Neural cell (in vitro differentiated cells): ENCODE data around the gene N4BP2. TPM values are rescaled to one million over a fixed set of nuclear protein-coding genes. Genes with fewer than 3 reads are reported as not detected.

Experiments
- H2AFZ ChIP-seq: fragments of 200-600, 300-800 bp; sonication (generic), shearing (Covaris generic); 2 replicates; pipeline ENCODE4 v1.6.0; 2014; ENCODE audit warnings: low read depth, mild to moderate bottlenecking, antibody characterized with exemption, low read length, moderate library complexity
- H3F3A ChIP-seq: fragments of 200-600 bp; shearing (Covaris generic); 2 replicates; pipeline ENCODE4 v1.6.1; 2016; ENCODE audit warnings: mild to moderate bottlenecking, moderate library complexity, mixed read lengths, antibody characterized with exemption, low read length; ENCODE audit not compliant: insufficient read depth, poor library complexity, severe bottlenecking
- H3K27ac ChIP-seq: fragments of 200-600, 300-800 bp; sonication (generic), shearing (Covaris generic); 2 replicates; pipeline ENCODE4 v1.5.1; 2014; ENCODE audit warnings: mild to moderate bottlenecking, low read length, moderate library complexity
- H3K27me3 ChIP-seq: fragments of 300-800, 200-600 bp; sonication (generic), shearing (Covaris generic); 2 replicates; pipeline ENCODE4 v1.6.0; 2014; ENCODE audit warnings: mild to moderate bottlenecking, low read depth, low read length, moderate library complexity; ENCODE audit not compliant: insufficient read depth
- H3K36me3 ChIP-seq: fragments of 300-800, 200-600 bp; sonication (generic), shearing (Covaris generic); 2 replicates; pipeline ENCODE4 v1.5.1; 2014; ENCODE audit warnings: mild to moderate bottlenecking, antibody characterized with exemption, low read length, moderate library complexity; ENCODE audit not compliant: insufficient read depth
- H3K4me2 ChIP-seq: fragments of 300-800, 200-600 bp; sonication (generic), shearing (Covaris generic); 2 replicates; pipeline ENCODE4 v1.6.0; 2014; ENCODE audit warnings: mild to moderate bottlenecking, low read length
- H3K4me3 ChIP-seq: fragments of 300-800, 200-600 bp; sonication (generic), shearing (Covaris generic); 2 replicates; pipeline ENCODE4 v1.5.1; 2014; ENCODE audit warnings: mild to moderate bottlenecking, low read length, moderate library complexity
- H3K79me2 ChIP-seq: fragments of 200-600 bp; shearing (Covaris generic); replicated peaks from 2 replicates; pipeline ENCODE4 v1.6.0; 2014; ENCODE audit warnings: mild to moderate bottlenecking, low read length, moderate library complexity; ENCODE audit not compliant: insufficient read depth
- H3K9ac ChIP-seq: fragments of 300-800, 200-600 bp; sonication (generic), shearing (Covaris generic); 2 replicates; pipeline ENCODE4 v1.6.1; 2016; ENCODE audit warnings: mild to moderate bottlenecking, low read length, mixed read lengths
- H3K9me2 ChIP-seq: fragments of 200-600 bp; shearing (Covaris generic); 2 replicates; pipeline ENCODE4 v1.6.1; 2016; ENCODE audit warnings: mild to moderate bottlenecking, low read length, mixed read lengths; ENCODE audit not compliant: insufficient read depth
- H3K9me3 ChIP-seq: fragments of 200-600, 300-800 bp; sonication (generic), shearing (Covaris generic); 2 replicates; pipeline ENCODE4 v1.6.1; 2016; ENCODE audit warnings: mild to moderate bottlenecking, mixed run types, low read length, moderate library complexity, mixed read lengths
- H4K20me1 ChIP-seq: fragments of 200-600 bp; shearing (Covaris generic); 2 replicates; pipeline ENCODE4 v1.6.1; 2016; ENCODE audit warnings: mild to moderate bottlenecking, mixed run types; ENCODE audit not compliant: insufficient read depth
- EP300 ChIP-seq: fragments of 450-650 bp; conservative IDR thresholded peaks from 2 replicates; pipeline ENCODE4 v1.6.1; 2014; ENCODE audit warnings: antibody characterized with exemption, mild to moderate bottlenecking, moderate library complexity; ENCODE audit not compliant: poor library complexity, severe bottlenecking
- EZH2 ChIP-seq: fragments of 200-600, 300-800 bp; shearing (Covaris generic), sonication (generic); IDR thresholded peaks from 2 replicates; pipeline ENCODE4 v1.6.1; 2014; ENCODE audit warnings: antibody characterized with exemption, low read length, borderline replicate concordance, mild to moderate bottlenecking; ENCODE audit not compliant: insufficient read depth, poor library complexity, severe bottlenecking
- MXI1 ChIP-seq: fragments of 450-650 bp; conservative IDR thresholded peaks from 2 replicates; pipeline ENCODE4 v1.6.1; 2014; ENCODE audit warnings: antibody characterized with exemption, mild to moderate bottlenecking; ENCODE audit not compliant: poor library complexity, severe bottlenecking
- POLR2AphosphoS5 ChIP-seq: IDR thresholded peaks from 2 replicates; pipeline ENCODE4 v1.6.1; 2012
- RAD21 ChIP-seq: fragments of 450-650 bp; conservative IDR thresholded peaks from 2 replicates; pipeline ENCODE4 v1.6.1; 2014; ENCODE audit warnings: antibody characterized with exemption, mild to moderate bottlenecking, moderate library complexity
- SMC3 ChIP-seq: fragments of 450-650 bp; conservative IDR thresholded peaks from 2 replicates; pipeline ENCODE4 v1.6.1; 2014; ENCODE audit warnings: antibody characterized with exemption, mild to moderate bottlenecking, moderate library complexity; ENCODE audit not compliant: poor library complexity
- TAF1 ChIP-seq: IDR thresholded peaks from 2 replicates; pipeline ENCODE4 v1.6.1; 2012; ENCODE audit warnings: low read depth
- polyA plus RNA-seq: library from polyadenylated mRNA; depleted of rRNA; stranded (reverse); fragments of >200 nt; gene quantifications from 2 replicates; pipeline ENCODE4 v1.2.3, GENCODE V29; 2014
- TF ChIP-seq, protein P1 (sequence below): IDR thresholded peaks from 2 replicates; pipeline ENCODE4 v1.6.1; 2012; ENCODE audit warnings: borderline replicate concordance
- TF ChIP-seq, protein P2 (sequence below): fragments of 450-650 bp; IDR thresholded peaks from 2 replicates; pipeline ENCODE4 v1.5.1; 2014; ENCODE audit warnings: antibody characterized with exemption, mild to moderate bottlenecking, moderate library complexity; ENCODE audit not compliant: poor library complexity, severe bottlenecking

N4BP2 gene
- polyA plus RNA-seq, 1 donor from 2014 or later = 28.1 TPM

DNA sequence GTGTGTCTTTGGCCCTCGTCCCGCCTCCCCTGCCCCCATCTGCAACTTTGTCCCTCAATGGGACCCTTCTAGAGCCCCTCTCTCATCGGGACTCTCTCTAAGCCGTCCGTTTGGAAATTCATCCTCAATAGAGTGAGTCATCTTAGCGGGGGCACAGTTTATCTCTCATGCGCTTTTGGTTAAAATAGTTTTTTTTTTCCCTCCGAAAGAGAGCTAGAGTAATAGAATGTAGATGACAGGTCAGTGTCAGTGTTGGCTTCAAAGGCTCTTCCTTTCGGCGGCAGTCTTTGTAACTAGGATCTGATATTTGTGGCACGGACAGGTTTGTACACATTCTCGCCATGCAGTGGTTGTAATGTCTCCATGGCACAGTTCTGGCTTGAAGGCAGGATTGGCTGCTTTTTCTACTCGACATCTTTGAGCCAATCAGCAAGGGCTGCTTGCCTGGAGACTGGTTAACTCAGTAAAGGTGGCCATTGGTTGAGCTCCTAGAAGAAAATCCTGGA, 989 bp downstream of the N4BP2 start:
- H3K9me3 ChIP-seq = no peaks in the 10 kb centered on the region
- TF ChIP-seq EZH2 = no peak
- peak; percentile 9 for TF ChIP-seq SMC3
- TF ChIP-seq POLR2AphosphoS5 = peak; percentile 95
- TF ChIP-seq, protein P1, sequence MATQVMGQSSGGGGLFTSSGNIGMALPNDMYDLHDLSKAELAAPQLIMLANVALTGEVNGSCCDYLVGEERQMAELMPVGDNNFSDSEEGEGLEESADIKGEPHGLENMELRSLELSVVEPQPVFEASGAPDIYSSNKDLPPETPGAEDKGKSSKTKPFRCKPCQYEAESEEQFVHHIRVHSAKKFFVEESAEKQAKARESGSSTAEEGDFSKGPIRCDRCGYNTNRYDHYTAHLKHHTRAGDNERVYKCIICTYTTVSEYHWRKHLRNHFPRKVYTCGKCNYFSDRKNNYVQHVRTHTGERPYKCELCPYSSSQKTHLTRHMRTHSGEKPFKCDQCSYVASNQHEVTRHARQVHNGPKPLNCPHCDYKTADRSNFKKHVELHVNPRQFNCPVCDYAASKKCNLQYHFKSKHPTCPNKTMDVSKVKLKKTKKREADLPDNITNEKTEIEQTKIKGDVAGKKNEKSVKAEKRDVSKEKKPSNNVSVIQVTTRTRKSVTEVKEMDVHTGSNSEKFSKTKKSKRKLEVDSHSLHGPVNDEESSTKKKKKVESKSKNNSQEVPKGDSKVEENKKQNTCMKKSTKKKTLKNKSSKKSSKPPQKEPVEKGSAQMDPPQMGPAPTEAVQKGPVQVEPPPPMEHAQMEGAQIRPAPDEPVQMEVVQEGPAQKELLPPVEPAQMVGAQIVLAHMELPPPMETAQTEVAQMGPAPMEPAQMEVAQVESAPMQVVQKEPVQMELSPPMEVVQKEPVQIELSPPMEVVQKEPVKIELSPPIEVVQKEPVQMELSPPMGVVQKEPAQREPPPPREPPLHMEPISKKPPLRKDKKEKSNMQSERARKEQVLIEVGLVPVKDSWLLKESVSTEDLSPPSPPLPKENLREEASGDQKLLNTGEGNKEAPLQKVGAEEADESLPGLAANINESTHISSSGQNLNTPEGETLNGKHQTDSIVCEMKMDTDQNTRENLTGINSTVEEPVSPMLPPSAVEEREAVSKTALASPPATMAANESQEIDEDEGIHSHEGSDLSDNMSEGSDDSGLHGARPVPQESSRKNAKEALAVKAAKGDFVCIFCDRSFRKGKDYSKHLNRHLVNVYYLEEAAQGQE = peak; percentile 82
- TF ChIP-seq, protein P2, sequence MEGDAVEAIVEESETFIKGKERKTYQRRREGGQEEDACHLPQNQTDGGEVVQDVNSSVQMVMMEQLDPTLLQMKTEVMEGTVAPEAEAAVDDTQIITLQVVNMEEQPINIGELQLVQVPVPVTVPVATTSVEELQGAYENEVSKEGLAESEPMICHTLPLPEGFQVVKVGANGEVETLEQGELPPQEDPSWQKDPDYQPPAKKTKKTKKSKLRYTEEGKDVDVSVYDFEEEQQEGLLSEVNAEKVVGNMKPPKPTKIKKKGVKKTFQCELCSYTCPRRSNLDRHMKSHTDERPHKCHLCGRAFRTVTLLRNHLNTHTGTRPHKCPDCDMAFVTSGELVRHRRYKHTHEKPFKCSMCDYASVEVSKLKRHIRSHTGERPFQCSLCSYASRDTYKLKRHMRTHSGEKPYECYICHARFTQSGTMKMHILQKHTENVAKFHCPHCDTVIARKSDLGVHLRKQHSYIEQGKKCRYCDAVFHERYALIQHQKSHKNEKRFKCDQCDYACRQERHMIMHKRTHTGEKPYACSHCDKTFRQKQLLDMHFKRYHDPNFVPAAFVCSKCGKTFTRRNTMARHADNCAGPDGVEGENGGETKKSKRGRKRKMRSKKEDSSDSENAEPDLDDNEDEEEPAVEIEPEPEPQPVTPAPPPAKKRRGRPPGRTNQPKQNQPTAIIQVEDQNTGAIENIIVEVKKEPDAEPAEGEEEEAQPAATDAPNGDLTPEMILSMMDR = no peak
- peak; percentile 79 for TF ChIP-seq MXI1
- TF ChIP-seq TAF1 = peak; percentile 71
- peak; percentile 13 for TF ChIP-seq RAD21
- TF ChIP-seq EP300 = peak; percentile 45
- peaks cover 41% of the 10 kb centered on the region for H3K79me2 ChIP-seq
- peak overlapping the region; percentile 99 for H3K9ac ChIP-seq
- no peaks in the 10 kb centered on the region for H3K36me3 ChIP-seq
- no peaks in the 10 kb centered on the region for H4K20me1 ChIP-seq
- peaks cover 6% of the 10 kb centered on the region for H3F3A ChIP-seq
- peak overlapping the region; percentile 60 for H2AFZ ChIP-seq
- H3K4me3 ChIP-seq = peak overlapping the region; percentile 96
- peak overlapping the region; percentile 98 for H3K4me2 ChIP-seq
- no peaks in the 10 kb centered on the region for H3K9me2 ChIP-seq
- H3K27ac ChIP-seq = peak overlapping the region; percentile 95
- no peaks in the 10 kb centered on the region for H3K27me3 ChIP-seq

GRCh38 chr4:40058121-40058520, 1.5 kb downstream of the N4BP2 start:
- TF ChIP-seq MXI1 (peak; percentile 26), SMC3 (no peak)
- peak overlapping the region; percentile 70 for H2AFZ ChIP-seq
- peaks cover 46% of the 10 kb centered on the region for H3K79me2 ChIP-seq
- peak overlapping the region; percentile 96 for H3K4me3 ChIP-seq
- no peaks in the 10 kb centered on the region for H3K27me3 ChIP-seq
- peak overlapping the region; percentile 95 for H3K27ac ChIP-seq
- H3K9me2 ChIP-seq = no peaks in the 10 kb centered on the region
- no peaks in the 10 kb centered on the region for H3K9me3 ChIP-seq
- H3K36me3 ChIP-seq = no peaks in the 10 kb centered on the region
- no peaks in the 10 kb centered on the region for H4K20me1 ChIP-seq
- H3K9ac ChIP-seq = peak overlapping the region; percentile 99
- H3K4me2 ChIP-seq = peak overlapping the region; percentile 97
- H3F3A ChIP-seq = peaks cover 6% of the 10 kb centered on the region
